Cardiac fibroblast (primary cell): ENCODE measurements around the gene MAGI2.

ENCODE experiments used
- DNase-seq, 2 donors: peaks; one replicate each; pipeline versions ENCODE4 v3.0.0 to v3.0.0-alpha.2; 2010; ENCODE audit warnings: low read depth in 2 of 2
- H3K4me3 ChIP-seq, 2 donors: replicated peaks in 1 of 2; 1 replicate in 1 of 2; 2 replicates in 1 of 2; pipeline ENCODE4 v1.5.1; 2011; ENCODE audit warnings: low read depth in 2 of 2, low read length in 2 of 2, mild to moderate bottlenecking in 2 of 2, moderate library complexity in 1 of 2
- CTCF ChIP-seq: IDR thresholded peaks from one replicate; pipeline ENCODE4 v1.5.1; 2011; ENCODE audit warnings: low read depth, mild to moderate bottlenecking, low read length, inconsistent platforms

The MAGI2 gene

GRCh38 chr7:78317371-78317770, 1136.1 kb downstream of the MAGI2 start:
- no peak for DNase-seq
- TF ChIP-seq CTCF = no peak
- H3K4me3 ChIP-seq = no peak overlapping the region

- H3K4me3 ChIP-seq = no peak overlapping the region
- no peak for DNase-seq
- no peak for TF ChIP-seq CTCF
These were observed 1137.4 kb downstream of the MAGI2 start for GRCh38 chr7:78316110-78316509.

- no peak overlapping the region for H3K4me3 ChIP-seq
- TF ChIP-seq CTCF = no peak
- DNase-seq = no peak
These were observed 1138.3 kb downstream of the MAGI2 start for GRCh38 chr7:78315119-78315518.

- no peak overlapping the region for H3K4me3 ChIP-seq
- DNase-seq = no peak
- no peak for TF ChIP-seq CTCF
These were observed 1142.3 kb downstream of the MAGI2 start for GRCh38 chr7:78311181-78311580.

GRCh38 chr7:78307892-78308291, 1145.6 kb downstream of the MAGI2 start:
- TF ChIP-seq CTCF = no peak
- DNase-seq = no peak
- no peak overlapping the region for H3K4me3 ChIP-seq

- no peak for DNase-seq
- TF ChIP-seq CTCF = no peak
- no peak overlapping the region for H3K4me3 ChIP-seq
These were observed 1146.8 kb downstream of the MAGI2 start for GRCh38 chr7:78306634-78307033.

GRCh38 chr7:78301407-78301806, 1152.1 kb downstream of the MAGI2 start:
- no peak overlapping the region for H3K4me3 ChIP-seq
- peak; percentile 5 to 57 for DNase-seq
- no peak for TF ChIP-seq CTCF
